ENCODE measurements around the gene CTTNBP2.

DNA sequence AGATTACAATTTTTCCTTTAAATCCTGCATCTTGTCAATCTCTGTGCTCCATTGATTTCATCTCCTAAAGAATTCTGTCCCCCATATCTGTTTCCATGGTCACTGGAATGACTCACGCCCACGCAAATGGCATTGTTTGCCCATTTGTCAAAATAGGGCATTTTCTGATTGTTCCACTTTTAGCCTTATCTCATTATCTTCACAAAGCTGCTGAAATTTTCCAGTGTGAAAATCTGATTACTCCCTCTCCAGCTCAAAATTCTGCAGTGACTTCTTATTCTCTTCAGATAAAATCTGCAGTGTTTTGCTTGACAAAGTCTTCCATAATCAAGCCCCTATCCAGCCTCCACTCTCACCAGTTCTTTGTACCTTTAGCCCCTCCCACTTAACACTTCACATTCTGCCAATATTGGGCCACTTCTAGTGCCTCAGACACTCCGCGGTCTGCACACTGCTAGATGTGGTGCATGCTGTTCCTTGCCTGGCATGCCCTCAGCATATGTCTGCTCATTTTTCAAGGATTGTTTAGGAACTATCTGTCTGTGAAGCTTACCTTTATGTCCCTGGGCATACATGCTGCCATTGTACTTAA is 33.9 kb upstream of the CTTNBP2 start:
- TF ChIP-seq, protein P1, sequence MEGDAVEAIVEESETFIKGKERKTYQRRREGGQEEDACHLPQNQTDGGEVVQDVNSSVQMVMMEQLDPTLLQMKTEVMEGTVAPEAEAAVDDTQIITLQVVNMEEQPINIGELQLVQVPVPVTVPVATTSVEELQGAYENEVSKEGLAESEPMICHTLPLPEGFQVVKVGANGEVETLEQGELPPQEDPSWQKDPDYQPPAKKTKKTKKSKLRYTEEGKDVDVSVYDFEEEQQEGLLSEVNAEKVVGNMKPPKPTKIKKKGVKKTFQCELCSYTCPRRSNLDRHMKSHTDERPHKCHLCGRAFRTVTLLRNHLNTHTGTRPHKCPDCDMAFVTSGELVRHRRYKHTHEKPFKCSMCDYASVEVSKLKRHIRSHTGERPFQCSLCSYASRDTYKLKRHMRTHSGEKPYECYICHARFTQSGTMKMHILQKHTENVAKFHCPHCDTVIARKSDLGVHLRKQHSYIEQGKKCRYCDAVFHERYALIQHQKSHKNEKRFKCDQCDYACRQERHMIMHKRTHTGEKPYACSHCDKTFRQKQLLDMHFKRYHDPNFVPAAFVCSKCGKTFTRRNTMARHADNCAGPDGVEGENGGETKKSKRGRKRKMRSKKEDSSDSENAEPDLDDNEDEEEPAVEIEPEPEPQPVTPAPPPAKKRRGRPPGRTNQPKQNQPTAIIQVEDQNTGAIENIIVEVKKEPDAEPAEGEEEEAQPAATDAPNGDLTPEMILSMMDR (IDR thresholded peaks at IDR 0.05; ENCODE audit: poor library complexity): no peak
- no peak for TF ChIP-seq EZH2 (IDR thresholded peaks at IDR 0.05; ENCODE audit: borderline replicate concordance)
